Measurements from ENCODE around the gene TSPAN10. TPM values are rescaled to one million over a fixed set of nuclear protein-coding genes. Genes with fewer than 3 reads are reported as not detected.

The TSPAN10 gene
- total and polyA plus RNA-seq, 9 of the 15 experiments (the other 6 are each of a cell fraction or from before 2014, with no cell fraction given), result 0.05 to 0.31 (median 0.13) TPM; not detected in 1

DNA sequence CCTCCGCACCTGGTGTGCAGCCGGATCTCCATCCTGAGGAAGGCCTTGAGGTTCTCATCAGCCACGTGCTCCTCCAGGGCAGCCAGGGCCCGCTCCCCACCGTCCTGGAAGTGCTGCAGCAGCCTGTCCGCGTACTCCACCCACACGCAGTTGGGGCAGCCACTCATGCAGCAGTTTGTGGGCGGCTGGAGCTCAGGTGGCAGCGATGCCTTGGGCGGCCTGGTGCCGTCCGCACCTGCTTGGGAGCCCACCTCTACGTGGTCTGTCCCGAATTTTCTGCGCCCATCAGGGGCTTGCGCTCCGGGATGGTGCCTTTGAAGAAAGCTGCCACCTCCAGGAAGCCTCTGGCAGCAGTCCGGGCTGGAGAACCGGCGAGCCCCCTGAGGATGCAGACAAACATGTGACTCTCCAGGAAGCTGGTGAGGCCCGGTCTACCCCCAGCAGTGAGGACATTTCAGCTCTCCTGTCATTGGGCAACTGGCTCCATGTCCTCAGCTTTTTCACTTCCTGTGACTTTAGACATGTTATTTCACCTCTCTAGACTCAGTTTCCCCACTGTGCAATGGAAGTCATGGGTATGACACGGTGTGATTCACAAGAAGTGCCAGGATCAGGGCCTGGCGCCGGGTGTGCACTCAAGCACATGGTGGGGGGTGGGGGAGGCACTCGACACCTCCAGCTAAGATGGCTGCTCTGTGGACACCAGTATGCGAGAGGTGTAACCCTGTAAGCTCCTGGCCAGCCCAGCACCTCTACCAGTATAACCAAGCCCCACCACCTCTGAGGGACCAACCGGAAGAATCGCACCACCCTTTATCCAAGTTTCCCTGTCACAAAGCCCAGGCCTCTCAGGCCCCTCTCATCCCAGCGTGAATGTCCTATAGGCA lies 28.5 kb downstream of the TSPAN10 start (continued):
- peak; percentile 80; the same call in 1 of the 2 replicates for TF ChIP-seq NFXL1 (CRISPR knock-in tag; IDR thresholded peaks at IDR 0.05)
- TF ChIP-seq KAT7 (CRISPR knock-in tag; IDR thresholded peaks at IDR 0.05; ENCODE audit: borderline replicate concordance), result no peak; the same call in 1 of the 2 replicates
- TF ChIP-seq SMAD2 (IDR thresholded peaks at IDR 0.05; ENCODE audit: low read depth, low read length), result no peak
- no peak for TF ChIP-seq SP2 (IDR thresholded peaks at IDR 0.05; ENCODE audit: extremely low read depth, low read depth, low read length, poor library complexity, severe bottlenecking)
- TF ChIP-seq GTF2A2 (tag; IDR thresholded peaks at IDR 0.05), result peak; percentile 67; the same call in 1 of the 2 replicates
- no peak for TF ChIP-seq HNRNPLL (IDR thresholded peaks at IDR 0.05; ENCODE audit: low read depth, low read length, poor library complexity, severe bottlenecking)
- TF ChIP-seq, protein P1, sequence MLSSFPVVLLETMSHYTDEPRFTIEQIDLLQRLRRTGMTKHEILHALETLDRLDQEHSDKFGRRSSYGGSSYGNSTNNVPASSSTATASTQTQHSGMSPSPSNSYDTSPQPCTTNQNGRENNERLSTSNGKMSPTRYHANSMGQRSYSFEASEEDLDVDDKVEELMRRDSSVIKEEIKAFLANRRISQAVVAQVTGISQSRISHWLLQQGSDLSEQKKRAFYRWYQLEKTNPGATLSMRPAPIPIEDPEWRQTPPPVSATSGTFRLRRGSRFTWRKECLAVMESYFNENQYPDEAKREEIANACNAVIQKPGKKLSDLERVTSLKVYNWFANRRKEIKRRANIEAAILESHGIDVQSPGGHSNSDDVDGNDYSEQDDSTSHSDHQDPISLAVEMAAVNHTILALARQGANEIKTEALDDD (IDR thresholded peaks at IDR 0.05), result no peak
- TF ChIP-seq ASH1L (IDR thresholded peaks at IDR 0.05; ENCODE audit: borderline replicate concordance, low read depth, partially characterized antibody), result no peak
- TF ChIP-seq HCFC1 (IDR thresholded peaks at IDR 0.05; ENCODE audit: low read depth, low read length), result no peak
- TF ChIP-seq ZEB2 (IDR thresholded peaks at IDR 0.05), result no peak
- TF ChIP-seq GATAD2A (IDR thresholded peaks at IDR 0.05), result no peak
- no peak for TF ChIP-seq PHF21A (IDR thresholded peaks at IDR 0.05; ENCODE audit: borderline replicate concordance, low read depth)
- no peak for TF ChIP-seq HNRNPH1 (optimal IDR thresholded peaks at IDR 0.05; ENCODE audit: low read depth, low read length)
- TF ChIP-seq NKRF (IDR thresholded peaks at IDR 0.05; ENCODE audit: borderline replicate concordance), result no peak
- no peak for TF ChIP-seq ZC3H4 (CRISPR knock-in tag; IDR thresholded peaks at IDR 0.05; ENCODE audit: borderline replicate concordance)
- no peak for TF ChIP-seq CEBPZ (IDR thresholded peaks at IDR 0.05; ENCODE audit: borderline replicate concordance, low read depth, low read length)
- no peak for TF ChIP-seq ZNF124 (CRISPR knock-in tag; IDR thresholded peaks at IDR 0.05)
- TF ChIP-seq FOSL1 (tag; conservative IDR thresholded peaks at IDR 0.05), result no peak
- TF ChIP-seq, protein P2, sequence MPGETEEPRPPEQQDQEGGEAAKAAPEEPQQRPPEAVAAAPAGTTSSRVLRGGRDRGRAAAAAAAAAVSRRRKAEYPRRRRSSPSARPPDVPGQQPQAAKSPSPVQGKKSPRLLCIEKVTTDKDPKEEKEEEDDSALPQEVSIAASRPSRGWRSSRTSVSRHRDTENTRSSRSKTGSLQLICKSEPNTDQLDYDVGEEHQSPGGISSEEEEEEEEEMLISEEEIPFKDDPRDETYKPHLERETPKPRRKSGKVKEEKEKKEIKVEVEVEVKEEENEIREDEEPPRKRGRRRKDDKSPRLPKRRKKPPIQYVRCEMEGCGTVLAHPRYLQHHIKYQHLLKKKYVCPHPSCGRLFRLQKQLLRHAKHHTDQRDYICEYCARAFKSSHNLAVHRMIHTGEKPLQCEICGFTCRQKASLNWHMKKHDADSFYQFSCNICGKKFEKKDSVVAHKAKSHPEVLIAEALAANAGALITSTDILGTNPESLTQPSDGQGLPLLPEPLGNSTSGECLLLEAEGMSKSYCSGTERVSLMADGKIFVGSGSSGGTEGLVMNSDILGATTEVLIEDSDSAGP (CRISPR knock-in tag; IDR thresholded peaks at IDR 0.05), result no peak
- TF ChIP-seq TBL1XR1 (IDR thresholded peaks at IDR 0.05; ENCODE audit: low read length in 2 of 2), result no peak
